ENCODE data around the gene ACTA2. TPM values are rescaled to one million over a fixed set of nuclear protein-coding genes. Genes with fewer than 3 reads are reported as not detected.

ACTA2 gene
- total RNA-seq, 1 donor from 2014 or later = 37.6 TPM

DNA sequence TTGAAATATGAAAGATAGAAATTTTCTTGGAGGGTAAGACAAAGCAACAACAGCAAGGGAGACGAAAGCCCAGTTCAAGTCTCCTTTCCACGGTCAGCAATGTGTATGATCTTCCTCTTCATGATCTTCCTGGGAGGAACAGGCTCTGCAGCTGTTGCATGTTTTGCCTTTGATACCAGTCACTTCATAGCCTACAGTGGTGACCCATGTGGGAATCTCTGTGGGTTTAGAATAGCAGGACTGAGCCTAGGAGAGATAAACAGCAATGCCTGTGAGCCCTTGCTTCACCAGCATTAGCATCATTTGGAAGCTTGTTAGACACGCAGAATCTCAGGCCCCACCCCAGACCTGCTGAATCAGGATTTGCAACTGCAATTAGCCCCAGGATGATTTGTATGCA is 40.7 kb downstream of the ACTA2 start:
- TF ChIP-seq, protein P1, sequence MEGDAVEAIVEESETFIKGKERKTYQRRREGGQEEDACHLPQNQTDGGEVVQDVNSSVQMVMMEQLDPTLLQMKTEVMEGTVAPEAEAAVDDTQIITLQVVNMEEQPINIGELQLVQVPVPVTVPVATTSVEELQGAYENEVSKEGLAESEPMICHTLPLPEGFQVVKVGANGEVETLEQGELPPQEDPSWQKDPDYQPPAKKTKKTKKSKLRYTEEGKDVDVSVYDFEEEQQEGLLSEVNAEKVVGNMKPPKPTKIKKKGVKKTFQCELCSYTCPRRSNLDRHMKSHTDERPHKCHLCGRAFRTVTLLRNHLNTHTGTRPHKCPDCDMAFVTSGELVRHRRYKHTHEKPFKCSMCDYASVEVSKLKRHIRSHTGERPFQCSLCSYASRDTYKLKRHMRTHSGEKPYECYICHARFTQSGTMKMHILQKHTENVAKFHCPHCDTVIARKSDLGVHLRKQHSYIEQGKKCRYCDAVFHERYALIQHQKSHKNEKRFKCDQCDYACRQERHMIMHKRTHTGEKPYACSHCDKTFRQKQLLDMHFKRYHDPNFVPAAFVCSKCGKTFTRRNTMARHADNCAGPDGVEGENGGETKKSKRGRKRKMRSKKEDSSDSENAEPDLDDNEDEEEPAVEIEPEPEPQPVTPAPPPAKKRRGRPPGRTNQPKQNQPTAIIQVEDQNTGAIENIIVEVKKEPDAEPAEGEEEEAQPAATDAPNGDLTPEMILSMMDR (IDR thresholded peaks at IDR 0.05; ENCODE audit: insufficient read depth, low read length, poor library complexity, severe bottlenecking) = no peak
- Histone ChIP-seq H3K27me3 (ENCODE audit: control insufficient read depth, insufficient read depth, low read length) (no peaks in the 10 kb centered on the region), H3K36me3 (ENCODE audit: control insufficient read depth, insufficient read depth, low read length) (no peaks in the 10 kb centered on the region), H3K4me3 (ENCODE audit: low read depth, low read length) (no peak overlapping the region)
- DNase-seq (ENCODE audit: low read depth) = no peak

GRCh38 chr10:88911116-88911515 is 41.5 kb downstream of the ACTA2 start:
- Histone ChIP-seq H3K4me3 (ENCODE audit: low read depth, low read length) (no peak overlapping the region), H3K36me3 (ENCODE audit: control insufficient read depth, insufficient read depth, low read length) (no peaks in the 10 kb centered on the region), H3K27me3 (ENCODE audit: control insufficient read depth, insufficient read depth, low read length) (no peaks in the 10 kb centered on the region)
- no peak for DNase-seq (ENCODE audit: low read depth)
- TF ChIP-seq, protein P1 (IDR thresholded peaks at IDR 0.05; ENCODE audit: insufficient read depth, low read length, poor library complexity, severe bottlenecking) = no peak

GRCh38 chr10:88908194-88908593 is 44.4 kb downstream of the ACTA2 start:
- Histone ChIP-seq H3K27me3 (ENCODE audit: control insufficient read depth, insufficient read depth, low read length) (no peaks in the 10 kb centered on the region), H3K36me3 (ENCODE audit: control insufficient read depth, insufficient read depth, low read length) (no peaks in the 10 kb centered on the region), H3K4me3 (ENCODE audit: low read depth, low read length) (no peak overlapping the region)
- DNase-seq (ENCODE audit: low read depth) = no peak
- TF ChIP-seq, protein P1 (IDR thresholded peaks at IDR 0.05; ENCODE audit: insufficient read depth, low read length, poor library complexity, severe bottlenecking) = no peak

DNA sequence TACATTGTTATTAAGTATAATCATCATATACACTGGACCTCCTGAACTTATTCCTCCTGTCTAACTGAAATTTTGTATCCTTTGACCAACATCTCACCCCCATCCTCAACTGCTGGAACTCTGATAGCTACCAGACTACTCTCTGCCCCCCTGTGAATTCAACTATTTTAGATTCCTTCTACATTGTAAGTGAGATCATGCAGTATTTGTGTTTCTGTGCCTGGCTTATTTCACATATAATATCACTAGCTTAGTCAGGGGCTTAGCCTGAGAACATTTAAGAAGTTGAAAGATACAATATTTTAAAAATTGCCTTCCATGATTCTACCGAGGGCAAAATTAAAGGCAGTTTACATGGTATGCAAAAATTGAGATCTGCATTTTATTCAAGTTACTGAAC is 45.7 kb downstream of the ACTA2 start:
- no peak for DNase-seq (ENCODE audit: low read depth)
- H3K4me3 ChIP-seq (ENCODE audit: low read depth, low read length) = no peak overlapping the region
- H3K27me3 ChIP-seq (ENCODE audit: control insufficient read depth, insufficient read depth, low read length) = no peaks in the 10 kb centered on the region
- TF ChIP-seq, protein P1 (IDR thresholded peaks at IDR 0.05; ENCODE audit: insufficient read depth, low read length, poor library complexity, severe bottlenecking) = no peak
- no peaks in the 10 kb centered on the region for H3K36me3 ChIP-seq (ENCODE audit: control insufficient read depth, insufficient read depth, low read length)

DNA sequence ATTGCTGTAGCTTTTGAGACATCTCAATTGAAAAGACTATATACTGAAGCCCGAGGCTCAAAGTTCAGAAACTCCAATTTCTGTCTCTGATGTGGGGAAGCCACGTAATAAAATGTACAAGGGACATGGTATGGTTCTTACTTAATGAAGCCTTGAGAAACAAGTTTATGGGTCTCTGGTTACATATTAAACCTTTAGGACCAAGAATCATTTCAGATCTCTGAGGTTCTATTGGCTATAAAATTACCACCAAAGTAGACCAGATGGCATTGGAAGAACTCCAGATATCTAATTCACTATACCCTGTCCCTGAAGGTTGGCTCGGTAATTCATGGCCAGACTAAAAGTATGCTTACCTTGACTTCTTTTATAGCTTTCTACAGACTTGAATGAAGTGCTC is 48.9 kb downstream of the ACTA2 start:
- TF ChIP-seq, protein P1 (IDR thresholded peaks at IDR 0.05; ENCODE audit: insufficient read depth, low read length, poor library complexity, severe bottlenecking) = no peak
- DNase-seq (ENCODE audit: low read depth) = no peak

GRCh38 chr10:88901984-88902789 is 50.4 kb downstream of the ACTA2 start:
- Histone ChIP-seq H3K4me3 (ENCODE audit: low read depth, low read length) (no peak overlapping the region), H3K36me3 (ENCODE audit: control insufficient read depth, insufficient read depth, low read length) (no peaks in the 10 kb centered on the region), H3K27me3 (ENCODE audit: control insufficient read depth, insufficient read depth, low read length) (no peaks in the 10 kb centered on the region)
- no peak for DNase-seq (ENCODE audit: low read depth)
- TF ChIP-seq, protein P1 (IDR thresholded peaks at IDR 0.05; ENCODE audit: insufficient read depth, low read length, poor library complexity, severe bottlenecking) = no peak

More for the DNA sequence above, 48.9 kb downstream of the ACTA2 start:
- no peaks in the 10 kb centered on the region for H3K36me3 ChIP-seq (ENCODE audit: control insufficient read depth, insufficient read depth, low read length)
- H3K27me3 ChIP-seq (ENCODE audit: control insufficient read depth, insufficient read depth, low read length) = no peaks in the 10 kb centered on the region
- no peak overlapping the region for H3K4me3 ChIP-seq (ENCODE audit: low read depth, low read length)

Data from kidney epithelial cell (primary cell).